Testis (tissue), 2 donors: ENCODE measurements around the gene CLCN1.

Experiments used
- CTCF ChIP-seq, 3 experiments: fragments of 450-650 bp in 2 of 3; fragments of 200-600 bp in 1 of 3; sonication (generic) in 1 of 3; IDR thresholded peaks; one replicate each; pipeline ENCODE4 v1.5.1; 2016 to 2019; ENCODE audit warnings: antibody characterized with exemption in 3 of 3, mild to moderate bottlenecking in 2 of 3, moderate library complexity in 1 of 3
- POLR2A ChIP-seq: fragments of 450-650 bp; IDR thresholded peaks from one replicate; pipeline ENCODE4 v1.6.1; 2017; ENCODE audit warnings: antibody characterized with exemption, mild to moderate bottlenecking, moderate library complexity

- TF ChIP-seq POLR2A: no peak
- no peak for TF ChIP-seq CTCF (IDR thresholded peaks at IDR 0.05)
Observed at GRCh38 chr7:143323653-143324052, 7.7 kb downstream of the CLCN1 start.
